ENCODE measurements around the gene GPSM3. TPM values are rescaled to one million over a fixed set of nuclear protein-coding genes. Genes with fewer than 3 reads are reported as not detected.

GPSM3 gene
- total and polyA plus RNA-seq, 2 experiments from 2014 or later = 5.4 to 7.3 TPM

GRCh38 chr6:32174416-32174815 is 18.0 kb downstream of the GPSM3 start:
- H2AFZ ChIP-seq = no peak overlapping the region
- no peaks in the 10 kb centered on the region for H3K9me3 ChIP-seq (ENCODE audit: low read depth)
- no peaks in the 10 kb centered on the region for H3K9me2 ChIP-seq (ENCODE audit: insufficient read depth)
- no peak for TF ChIP-seq EZH2phosphoT487 (IDR thresholded peaks at IDR 0.05; ENCODE audit: insufficient read depth, low read depth)
- no peak for TF ChIP-seq EZH2 (IDR thresholded peaks at IDR 0.05; ENCODE audit: insufficient read depth, poor library complexity, severe bottlenecking)
- H3K4me3 ChIP-seq = peak overlapping the region; percentile 92
- H3K9ac ChIP-seq = no peak overlapping the region
- H3K36me3 ChIP-seq (ENCODE audit: low read depth) = no peaks in the 10 kb centered on the region
- WGBS, 2 experiments (ENCODE audit: low coverage in 1 of 2, low lambda C conversion rate in 2 of 2, missing lambda C conversion rate in 2 of 2) = 81 to 88% methylated on average over 1 of the region's 1 CpG
- peaks cover 13% of the 10 kb centered on the region for H3F3A ChIP-seq (ENCODE audit: insufficient read depth)
- DNase-seq = no peak
- H3K4me2 ChIP-seq (ENCODE audit: unreplicated experiment) = peak overlapping the region; percentile 75
- in situ Hi-C loops (cut with MboI) = no loop called here
- no peak overlapping the region for H3K27ac ChIP-seq
- no peaks in the 10 kb centered on the region for H3K27me3 ChIP-seq (replicated peaks; ENCODE audit: insufficient read depth)
- H3K4me1 ChIP-seq (ENCODE audit: insufficient read depth) = peaks cover 18% of the 10 kb centered on the region
- peaks cover 62% of the 10 kb centered on the region for H3K79me2 ChIP-seq (ENCODE audit: insufficient read depth)
- H4K20me1 ChIP-seq (ENCODE audit: insufficient read depth) = no peaks in the 10 kb centered on the region

- Histone ChIP-seq H3K36me3 (ENCODE audit: low read depth) (peaks cover 6% of the 10 kb centered on the region; the same call in 1 of the 2 replicates), H3K4me2 (ENCODE audit: unreplicated experiment) (no peak overlapping the region), H3K4me3 (no peak overlapping the region), H3K9me3 (ENCODE audit: low read depth) (no peaks in the 10 kb centered on the region), H3K4me1 (ENCODE audit: insufficient read depth) (peaks cover 27% of the 10 kb centered on the region), H3K9me2 (ENCODE audit: insufficient read depth) (no peaks in the 10 kb centered on the region), H4K20me1 (ENCODE audit: insufficient read depth) (no peaks in the 10 kb centered on the region), H2AFZ (no peak overlapping the region), H3K79me2 (ENCODE audit: insufficient read depth) (peaks cover 53% of the 10 kb centered on the region), H3F3A (ENCODE audit: insufficient read depth) (peaks cover 13% of the 10 kb centered on the region), H3K27ac (no peak overlapping the region), H3K27me3 (replicated peaks; ENCODE audit: insufficient read depth) (no peaks in the 10 kb centered on the region), H3K9ac (no peak overlapping the region)
- no peak for TF ChIP-seq EZH2 (IDR thresholded peaks at IDR 0.05; ENCODE audit: insufficient read depth, poor library complexity, severe bottlenecking)
- no peak for TF ChIP-seq EZH2phosphoT487 (IDR thresholded peaks at IDR 0.05; ENCODE audit: insufficient read depth, low read depth)
- DNase-seq = no peak
- WGBS, 2 experiments (ENCODE audit: low coverage in 1 of 2, low lambda C conversion rate in 2 of 2, missing lambda C conversion rate in 2 of 2) = 69 to 72% methylated on average over 4 of the region's 4 CpGs
- in situ Hi-C loops (cut with MboI) = no loop called here
These were observed 19.3 kb downstream of the GPSM3 start for GRCh38 chr6:32173051-32173727.

GRCh38 chr6:32171234-32171633 is 21.2 kb downstream of the GPSM3 start:
- peaks cover 53% of the 10 kb centered on the region for H3K79me2 ChIP-seq (ENCODE audit: insufficient read depth)
- no peaks in the 10 kb centered on the region for H3K9me3 ChIP-seq (ENCODE audit: low read depth)
- no peak overlapping the region for H3K4me2 ChIP-seq (ENCODE audit: unreplicated experiment)
- H3K4me1 ChIP-seq (ENCODE audit: insufficient read depth) = peaks cover 19% of the 10 kb centered on the region
- H3K9ac ChIP-seq = no peak overlapping the region
- DNase-seq = no peak
- WGBS, 2 experiments (ENCODE audit: low coverage in 1 of 2, low lambda C conversion rate in 2 of 2, missing lambda C conversion rate in 2 of 2) = 92 to 97% methylated on average over 6 of the region's 6 CpGs
- peaks cover 1% of the 10 kb centered on the region for H3F3A ChIP-seq (ENCODE audit: insufficient read depth)
- TF ChIP-seq EZH2 (IDR thresholded peaks at IDR 0.05; ENCODE audit: insufficient read depth, poor library complexity, severe bottlenecking) = no peak
- TF ChIP-seq EZH2phosphoT487 (IDR thresholded peaks at IDR 0.05; ENCODE audit: insufficient read depth, low read depth) = no peak
- no peaks in the 10 kb centered on the region for H3K9me2 ChIP-seq (ENCODE audit: insufficient read depth)
- H3K27ac ChIP-seq = no peak overlapping the region
- no peak overlapping the region for H2AFZ ChIP-seq
- H3K27me3 ChIP-seq (replicated peaks; ENCODE audit: insufficient read depth) = no peaks in the 10 kb centered on the region
- in situ Hi-C loops (cut with MboI) = no loop called here
- peaks cover 6% of the 10 kb centered on the region; the same call in 1 of the 2 replicates for H3K36me3 ChIP-seq (ENCODE audit: low read depth)
- no peaks in the 10 kb centered on the region for H4K20me1 ChIP-seq (ENCODE audit: insufficient read depth)
- no peak overlapping the region for H3K4me3 ChIP-seq

GRCh38 chr6:32170294-32170693 is 22.1 kb downstream of the GPSM3 start:
- in situ Hi-C loops (cut with MboI) = no loop called here
- Histone ChIP-seq H3K9me3 (ENCODE audit: low read depth) (no peaks in the 10 kb centered on the region), H3K4me2 (ENCODE audit: unreplicated experiment) (no peak overlapping the region), H3K36me3 (ENCODE audit: low read depth) (peaks cover 6% of the 10 kb centered on the region; the same call in 1 of the 2 replicates), H3F3A (ENCODE audit: insufficient read depth) (no peaks in the 10 kb centered on the region; the same call in 1 of the 2 replicates), H3K4me3 (no peak overlapping the region), H3K9ac (no peak overlapping the region), H3K27me3 (replicated peaks; ENCODE audit: insufficient read depth) (no peaks in the 10 kb centered on the region), H3K4me1 (ENCODE audit: insufficient read depth) (peaks cover 17% of the 10 kb centered on the region), H2AFZ (no peak overlapping the region), H3K27ac (no peak overlapping the region), H3K9me2 (ENCODE audit: insufficient read depth) (no peaks in the 10 kb centered on the region), H3K79me2 (ENCODE audit: insufficient read depth) (peaks cover 47% of the 10 kb centered on the region), H4K20me1 (ENCODE audit: insufficient read depth) (no peaks in the 10 kb centered on the region)
- no peak for DNase-seq
- no peak for TF ChIP-seq EZH2 (IDR thresholded peaks at IDR 0.05; ENCODE audit: insufficient read depth, poor library complexity, severe bottlenecking)
- no peak for TF ChIP-seq EZH2phosphoT487 (IDR thresholded peaks at IDR 0.05; ENCODE audit: insufficient read depth, low read depth)
- 81 to 87% methylated on average over 11 of the region's 11 CpGs for WGBS, 2 experiments (ENCODE audit: low coverage in 1 of 2, low lambda C conversion rate in 2 of 2, missing lambda C conversion rate in 2 of 2)

All from GM23248 (cell line).